GM18909 (cell line): ENCODE measurements around the gene ARL5A.
"Not testable (repeated sequence)": the region's sequence is repeated elsewhere in the genome, so short reads cannot be mapped to it uniquely, and the experiment has no call there.

Source experiments
- ATAC-seq: cut with Tn5 transposase; IDR thresholded peaks from one replicate; pipeline ENCODE4 v1.9.1; 2021; ENCODE audit warnings: mild to moderate bottlenecking; ENCODE audit not compliant: unreplicated experiment, poor library complexity

The ARL5A gene, protein sequence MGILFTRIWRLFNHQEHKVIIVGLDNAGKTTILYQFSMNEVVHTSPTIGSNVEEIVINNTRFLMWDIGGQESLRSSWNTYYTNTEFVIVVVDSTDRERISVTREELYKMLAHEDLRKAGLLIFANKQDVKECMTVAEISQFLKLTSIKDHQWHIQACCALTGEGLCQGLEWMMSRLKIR

DNA sequence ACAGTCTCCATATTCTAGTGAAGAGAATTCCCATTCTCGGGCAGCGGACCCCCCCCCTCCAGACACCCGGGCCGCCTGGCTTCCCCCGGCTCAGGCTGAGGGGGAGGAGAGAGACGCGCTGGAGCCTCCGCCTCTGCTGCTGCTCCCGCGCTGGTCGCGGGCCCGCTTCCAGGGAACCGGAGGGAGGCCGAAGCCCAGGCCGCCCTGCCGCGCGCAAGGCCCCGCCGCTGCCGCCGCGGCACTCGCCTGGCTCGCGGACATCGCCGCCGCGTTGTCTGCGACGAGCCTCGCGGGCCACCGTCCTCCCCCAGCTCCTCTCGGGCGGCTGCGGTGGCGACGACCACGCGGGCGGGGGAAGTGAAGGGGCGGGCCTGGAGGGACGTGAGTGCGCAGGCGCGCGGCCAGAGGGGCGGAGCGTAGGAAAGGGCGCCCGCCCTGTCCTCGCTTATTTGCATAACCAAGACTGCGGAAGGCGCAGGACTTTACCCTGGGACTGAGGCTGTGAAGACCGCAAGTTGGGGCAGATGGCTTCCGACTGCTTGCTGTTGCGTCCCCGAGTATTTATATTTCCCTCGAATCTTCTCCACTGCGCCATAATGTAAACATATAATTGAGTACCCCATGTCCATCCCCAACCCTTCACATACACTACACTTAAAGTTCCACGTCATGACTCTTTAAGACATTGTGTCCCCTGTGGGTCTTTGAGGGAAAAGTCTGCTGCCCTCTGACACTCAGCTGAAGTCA lies at the start of gene ARL5A:
ARL5A (minus strand) TSS at position 279 of the 747 bp plus-strand sequence; CDS start at position 34, 245 bp downstream.
- peak; percentile 94 for ATAC-seq

DNA sequence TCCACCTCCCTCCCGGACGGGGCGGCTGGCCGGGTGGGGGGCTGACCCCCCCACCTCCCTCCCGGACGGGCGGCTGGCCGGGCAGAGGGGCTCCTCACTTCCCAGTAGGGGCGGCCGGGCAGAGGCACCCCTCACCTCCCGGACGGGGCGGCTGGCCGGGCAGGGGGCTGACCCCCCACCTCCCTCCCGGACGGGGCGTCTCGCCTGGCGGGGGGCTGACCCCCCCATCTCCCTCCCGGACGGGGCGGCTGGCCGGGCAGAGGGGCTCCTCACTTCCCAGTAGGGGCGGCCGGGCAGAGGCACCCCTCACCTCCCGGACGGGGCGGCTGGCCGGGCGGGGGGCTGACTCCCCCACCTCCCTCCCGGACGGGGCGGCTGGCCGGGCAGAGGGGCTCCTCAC lies 47.4 kb upstream of the ARL5A start:
- not testable (repeated sequence) for ATAC-seq

DNA sequence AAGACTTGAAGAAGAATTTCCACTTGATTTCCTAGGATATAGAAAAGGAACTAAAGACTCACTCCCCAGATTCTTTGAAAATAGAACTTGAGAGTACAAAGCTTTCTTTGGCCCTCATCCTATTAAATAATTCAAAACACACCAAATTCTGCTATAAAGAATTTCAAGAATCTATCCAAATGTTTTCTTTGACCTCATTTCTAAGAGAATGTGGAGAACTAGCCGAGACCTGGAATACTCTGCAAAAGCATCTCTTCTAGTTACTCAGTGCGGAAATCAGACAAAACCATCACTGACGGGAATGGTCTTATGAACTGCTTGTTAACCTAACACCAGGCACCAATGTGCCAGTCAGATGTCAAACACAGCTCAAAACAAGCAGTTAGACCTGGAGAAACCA lies 44.2 kb upstream of the ARL5A start:
- ATAC-seq: no peak

DNA sequence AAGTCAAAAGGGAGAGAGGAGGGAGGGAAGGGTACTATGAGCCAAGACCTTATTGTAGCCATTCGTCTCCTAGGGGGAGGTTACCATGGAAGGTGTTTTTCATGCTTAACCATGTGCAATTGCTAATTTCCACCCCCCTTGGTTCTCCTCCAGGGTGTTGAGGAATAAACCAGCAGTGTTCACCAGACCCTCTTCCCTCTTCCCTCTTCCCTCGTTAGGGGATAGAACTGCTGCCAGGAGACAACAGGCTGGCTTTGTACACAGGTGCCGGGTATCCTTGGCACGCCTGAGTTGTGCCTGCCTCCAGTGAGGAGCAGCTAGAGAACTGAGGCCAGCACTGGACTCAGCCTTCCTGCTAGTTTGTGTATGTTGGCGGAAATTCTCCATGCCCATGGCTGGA lies 41.1 kb upstream of the ARL5A start:
- ATAC-seq: no peak

DNA sequence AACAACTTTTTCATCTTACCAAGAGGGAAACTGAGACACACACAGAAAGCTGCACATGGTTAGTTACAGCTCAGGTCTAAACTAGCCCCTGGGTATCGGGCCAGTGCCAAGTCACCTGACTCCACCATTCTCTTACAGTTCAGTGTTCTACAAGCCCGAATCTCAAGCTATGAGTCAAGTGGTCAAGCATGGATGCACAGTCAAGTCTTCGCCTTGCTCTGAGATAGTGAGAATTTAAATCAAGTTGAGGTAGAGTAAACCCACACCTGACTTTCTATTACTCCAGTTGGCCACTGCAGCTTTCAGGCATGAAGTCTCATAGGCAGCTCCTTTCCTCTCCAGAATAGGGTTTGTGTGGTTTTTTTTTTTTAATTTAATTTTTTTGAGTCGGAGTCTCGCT lies 34.5 kb upstream of the ARL5A start:
- peak; percentile 100 for ATAC-seq

DNA sequence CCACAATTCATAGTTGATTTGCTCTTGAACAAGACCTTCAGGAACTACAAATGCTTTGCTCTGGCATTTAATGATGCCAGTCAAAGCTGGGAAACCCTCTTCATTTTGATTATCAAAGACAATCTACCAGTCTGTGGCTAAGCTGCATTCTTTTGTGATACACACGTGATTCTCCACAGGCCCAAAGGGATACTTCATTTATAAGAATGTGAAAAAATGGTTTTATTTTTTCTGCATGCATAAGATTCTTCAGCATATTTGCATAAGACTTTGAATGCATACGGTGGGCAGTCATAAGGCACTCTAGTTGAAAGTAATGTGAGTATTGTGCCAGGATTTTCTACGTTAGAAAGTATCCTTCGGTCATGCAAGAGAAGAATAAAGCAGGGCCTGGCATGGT lies 33.0 kb upstream of the ARL5A start:
- ATAC-seq: no peak

DNA sequence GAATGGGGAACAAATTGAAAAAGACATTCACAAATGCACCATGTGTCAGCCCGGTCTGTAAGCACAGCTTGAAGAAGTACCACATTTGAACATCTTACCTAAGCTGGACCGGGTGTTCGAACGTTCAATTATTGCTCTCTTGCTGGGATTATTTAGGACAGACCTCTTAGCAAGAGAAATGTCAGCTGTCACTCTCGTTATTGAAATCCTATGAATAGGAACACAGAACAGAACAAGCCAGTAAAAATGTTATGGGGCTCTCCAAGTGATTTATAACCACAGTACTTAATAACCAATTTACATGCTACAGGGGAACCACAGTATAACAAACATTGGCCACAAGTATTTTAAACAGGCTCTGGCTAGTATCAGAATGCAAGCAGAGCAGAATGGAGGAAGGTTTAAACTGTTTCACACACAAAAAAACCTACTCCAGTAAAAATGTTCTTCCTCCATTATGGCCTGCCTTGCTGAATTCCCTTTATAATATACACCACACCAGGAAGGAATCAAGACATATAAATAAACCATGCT lies 32.5 kb upstream of the ARL5A start:
- no peak for ATAC-seq

DNA sequence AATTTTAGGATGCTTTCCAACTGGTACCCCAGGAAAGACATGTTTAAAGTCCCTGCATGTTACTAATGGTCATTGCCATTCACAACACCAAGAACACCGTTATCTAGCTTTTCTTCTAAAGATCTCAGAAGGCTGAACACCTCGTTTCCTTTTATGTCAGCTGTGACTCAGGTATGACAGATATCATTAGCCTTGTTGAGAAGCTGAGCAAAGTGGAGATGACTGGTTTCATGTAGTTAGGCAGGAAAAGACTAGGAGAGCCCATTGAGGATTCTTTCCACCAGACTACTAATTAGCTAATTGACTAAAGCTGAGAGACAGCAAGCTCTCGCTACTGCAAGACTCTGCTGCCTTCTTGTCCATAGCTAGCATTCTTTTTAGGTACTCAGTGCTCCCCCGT lies 32.0 kb upstream of the ARL5A start:
- ATAC-seq: no peak

DNA sequence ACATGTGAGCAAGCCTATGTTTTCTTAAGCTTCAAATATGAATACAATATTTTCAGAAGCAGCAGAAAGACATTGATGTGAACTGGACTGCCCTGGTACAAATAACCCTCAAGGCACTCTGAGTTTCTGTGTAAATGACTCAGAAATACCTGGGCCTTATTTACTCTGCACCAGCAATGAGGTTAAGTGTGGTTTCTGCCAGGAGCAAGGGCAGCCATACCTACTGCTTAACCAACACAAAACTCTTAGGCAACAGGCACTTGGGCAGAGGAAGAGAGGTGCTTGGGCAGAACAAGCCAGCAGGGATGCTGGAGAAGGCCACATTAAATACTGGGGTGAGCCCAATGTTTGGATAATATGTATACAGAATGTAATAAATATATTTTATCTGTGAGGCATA lies 29.4 kb upstream of the ARL5A start:
- no peak for ATAC-seq

DNA sequence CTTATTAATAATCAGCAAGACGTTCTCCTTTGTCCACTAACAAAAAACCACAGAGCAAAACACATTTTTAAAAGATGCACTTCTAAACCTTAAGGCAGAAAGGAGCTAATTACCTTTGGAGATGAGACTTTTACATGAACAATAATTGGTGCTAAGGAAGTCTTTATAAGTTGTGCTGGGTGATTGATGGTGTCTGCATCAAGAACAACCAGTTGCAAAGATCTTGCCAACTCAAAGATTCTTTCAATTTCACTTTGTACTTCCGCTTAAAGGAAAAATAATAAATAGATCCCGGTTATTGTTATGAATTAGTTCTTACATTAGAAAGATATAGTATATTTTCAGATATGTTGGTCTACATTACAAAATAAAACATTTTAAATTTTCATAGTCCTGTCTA lies 26.9 kb upstream of the ARL5A start:
- no peak for ATAC-seq

DNA sequence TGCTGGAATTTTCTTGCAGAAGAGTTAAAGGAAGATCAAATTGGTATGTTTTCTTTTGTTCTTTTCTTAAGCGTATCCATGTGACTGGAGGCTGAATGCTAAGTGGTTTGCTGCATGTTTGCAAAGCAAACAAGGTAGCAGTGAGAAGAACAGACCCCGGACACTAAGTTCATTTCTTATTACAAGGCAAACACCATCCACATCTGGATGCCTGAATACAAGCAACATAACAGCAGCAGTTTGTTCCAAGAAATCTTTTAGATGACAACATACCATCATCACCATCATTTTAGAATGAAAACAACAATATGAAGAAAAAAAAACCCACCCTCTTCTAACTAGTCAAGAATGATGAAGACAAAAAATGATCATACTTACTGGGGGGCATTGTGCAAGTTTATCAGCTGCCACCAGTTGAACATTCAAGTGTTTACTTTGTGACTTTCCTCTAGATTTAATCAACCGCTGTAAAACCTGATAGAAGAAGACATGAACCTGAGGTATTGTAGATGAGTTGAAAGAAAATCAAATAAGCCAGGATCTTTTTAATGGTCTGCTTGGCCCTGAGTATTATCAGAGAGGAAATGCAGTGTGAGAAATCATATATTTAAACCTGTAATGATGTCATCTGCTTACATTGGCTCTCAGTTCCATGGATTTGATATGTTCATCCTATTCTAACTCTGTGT lies 25.0 kb upstream of the ARL5A start:
- ATAC-seq: no peak

DNA sequence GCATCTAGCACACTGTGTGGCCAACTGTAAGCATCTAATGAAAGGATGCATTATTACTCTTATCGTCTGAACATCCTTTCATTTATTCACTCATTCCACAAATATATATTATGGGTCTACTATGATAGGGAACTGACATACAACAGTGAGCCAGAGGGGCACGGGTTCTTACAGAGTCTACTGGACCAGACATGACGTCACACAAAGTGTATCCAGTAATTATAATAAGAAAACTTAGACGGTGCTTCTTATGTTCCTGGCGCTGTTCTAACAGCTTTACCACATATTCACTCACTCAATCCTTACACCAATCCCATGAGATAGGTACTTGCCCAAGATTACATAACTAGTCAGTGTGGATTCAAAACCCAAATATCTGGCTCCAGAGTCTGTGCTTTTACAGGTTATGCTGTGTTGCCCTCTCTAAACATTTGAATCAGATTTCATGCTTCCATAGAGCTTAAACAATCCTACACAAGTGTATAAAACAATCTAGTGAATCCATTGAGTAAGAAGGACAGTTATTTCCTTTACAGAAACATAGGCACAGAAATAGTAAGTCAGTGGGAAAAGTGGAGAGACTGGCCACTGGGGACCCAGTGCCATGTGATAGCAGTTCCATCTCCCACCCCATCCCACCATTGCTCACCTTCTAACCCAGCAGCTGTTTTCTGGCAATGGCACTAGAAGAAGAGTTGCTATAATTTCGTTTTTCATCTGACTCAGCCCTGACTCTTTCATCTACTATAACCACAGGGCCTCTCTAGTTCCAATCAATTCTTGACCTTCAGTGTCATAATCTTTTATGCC lies 24.2 kb upstream of the ARL5A start:
- no peak for ATAC-seq

DNA sequence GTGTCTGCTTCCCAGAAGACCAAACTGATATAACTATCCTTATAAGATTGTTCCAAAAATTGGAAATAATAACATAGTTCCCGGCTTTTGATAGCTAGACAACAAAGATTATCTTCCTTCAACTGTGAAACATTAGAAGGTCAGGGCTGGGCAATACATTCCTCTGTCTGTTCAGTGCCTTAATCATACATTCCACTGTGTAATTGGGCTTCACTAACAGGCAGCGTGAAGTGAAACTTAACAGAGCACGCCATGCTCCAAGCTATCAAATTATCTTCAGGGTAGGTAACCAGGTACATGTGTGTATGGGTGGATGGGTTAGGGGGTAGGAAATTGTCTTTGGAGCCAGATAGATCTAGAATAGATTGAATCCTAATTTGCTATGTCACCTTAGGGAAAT lies 23.5 kb upstream of the ARL5A start:
- no peak for ATAC-seq

DNA sequence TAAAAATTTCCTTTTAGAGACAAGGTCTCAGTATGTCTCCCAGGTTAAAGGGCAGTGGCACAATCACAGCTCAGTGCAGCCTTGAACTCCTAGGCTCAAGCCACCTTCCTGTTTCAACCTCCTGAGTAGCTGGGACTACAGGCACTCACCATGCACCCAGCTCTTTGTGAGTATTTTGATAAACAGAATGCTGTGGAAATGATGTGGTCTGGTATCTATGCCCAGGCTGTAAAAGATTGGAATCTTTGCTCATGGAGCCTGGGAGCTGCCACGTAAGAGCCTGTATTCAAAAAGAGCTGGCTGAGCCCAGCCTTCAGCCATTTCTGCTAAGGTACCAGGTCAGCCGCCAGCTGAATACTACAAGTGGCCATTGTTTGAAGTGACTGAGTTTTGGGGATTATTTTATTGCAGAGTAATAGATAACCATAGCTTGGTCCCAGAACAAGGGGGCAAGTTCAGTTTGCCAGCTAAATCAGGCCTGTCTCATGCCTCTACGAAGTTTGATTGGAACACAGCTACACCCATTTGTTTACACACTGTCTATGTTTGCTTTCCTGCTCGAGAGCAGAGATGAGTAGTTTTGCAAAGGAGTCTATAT lies 21.3 kb upstream of the ARL5A start:
- no peak for ATAC-seq

DNA sequence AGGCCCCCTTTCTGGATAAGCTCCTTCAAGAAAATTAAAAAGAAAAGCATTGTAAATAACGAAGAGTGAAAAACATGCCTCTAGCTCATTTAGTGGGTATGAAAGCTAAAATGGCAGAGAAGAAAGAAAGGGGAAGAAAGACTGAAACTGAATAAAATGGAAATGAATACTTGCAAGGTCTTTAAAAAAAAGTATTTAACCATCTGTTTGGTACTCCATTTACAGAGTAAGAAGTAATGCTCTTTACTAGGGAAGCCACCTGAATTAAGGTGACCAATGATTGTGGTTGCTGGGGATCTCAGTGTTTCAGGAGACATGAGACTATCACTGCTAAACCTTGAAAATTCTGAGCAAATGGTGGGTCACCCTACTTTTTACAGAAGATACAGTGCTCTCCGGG lies 17.7 kb upstream of the ARL5A start:
- peak; percentile 56 for ATAC-seq

DNA sequence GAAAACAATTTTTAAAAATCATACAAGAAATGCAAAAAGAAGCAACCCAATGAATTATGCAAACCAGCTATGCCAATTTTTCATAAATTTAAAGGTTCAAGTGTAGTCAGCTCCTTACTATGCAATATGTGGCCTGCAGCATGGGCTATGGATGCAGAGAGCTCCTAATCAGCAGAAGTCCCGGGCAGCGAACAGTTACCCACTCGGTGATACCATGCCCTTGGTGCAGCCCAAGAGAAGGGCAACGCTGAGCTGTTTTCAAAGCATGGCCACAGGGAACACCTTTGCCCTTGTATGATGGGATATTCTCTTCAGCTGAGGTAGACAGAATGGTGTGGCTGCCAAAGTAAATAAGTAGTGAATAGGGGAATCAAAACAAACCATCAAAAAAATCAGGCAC lies 17.3 kb upstream of the ARL5A start:
- ATAC-seq: no peak

DNA sequence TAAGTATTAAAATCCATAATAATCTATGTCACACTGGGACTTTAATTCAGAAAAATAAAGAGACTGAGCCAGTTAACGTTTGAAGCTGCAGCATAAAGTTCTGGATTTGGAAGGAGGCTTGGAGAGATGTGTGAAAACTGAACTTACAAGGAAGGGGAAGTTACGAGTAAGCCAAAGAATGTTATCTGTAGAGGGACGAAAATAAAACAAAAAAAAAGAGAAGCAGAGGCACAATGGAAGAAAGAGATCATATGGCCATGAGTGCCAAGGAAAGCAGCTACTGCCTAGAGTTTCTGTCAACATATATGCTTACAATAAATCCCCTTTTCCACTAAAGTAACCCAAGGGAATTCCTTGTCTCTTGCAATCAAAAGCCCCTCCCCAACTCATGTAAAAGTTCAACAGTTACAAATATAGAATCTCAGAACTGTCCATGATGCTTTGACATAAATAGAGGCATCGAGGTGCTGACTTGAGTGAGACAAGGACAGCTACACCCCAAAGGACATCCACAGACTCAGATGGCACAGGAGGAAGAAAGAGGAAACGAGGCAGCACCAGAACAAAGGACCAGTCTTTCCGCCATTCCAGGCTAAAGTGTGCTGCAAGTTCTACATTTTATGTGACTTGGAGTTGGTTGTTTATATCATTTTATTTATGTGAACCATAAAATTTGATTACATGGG lies 16.1 kb upstream of the ARL5A start:
- ATAC-seq: no peak

DNA sequence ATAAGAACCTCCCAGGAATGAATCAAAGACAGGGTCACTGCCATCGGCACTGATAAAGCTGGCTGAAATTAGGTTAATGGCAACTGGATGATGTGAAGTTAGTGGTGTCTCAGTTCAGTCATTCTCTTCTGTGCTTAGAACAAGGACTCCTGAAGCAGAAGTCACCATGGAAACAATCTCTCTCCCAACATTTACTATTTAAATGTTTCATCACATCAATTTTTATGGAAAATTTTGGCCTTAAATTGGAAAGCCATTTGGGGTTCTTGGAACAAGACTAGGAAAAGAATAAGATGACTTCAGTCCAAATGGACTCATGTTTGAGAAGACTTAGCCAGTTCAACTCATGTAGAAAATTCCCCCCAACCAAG lies 15.5 kb upstream of the ARL5A start:
- no peak for ATAC-seq

DNA sequence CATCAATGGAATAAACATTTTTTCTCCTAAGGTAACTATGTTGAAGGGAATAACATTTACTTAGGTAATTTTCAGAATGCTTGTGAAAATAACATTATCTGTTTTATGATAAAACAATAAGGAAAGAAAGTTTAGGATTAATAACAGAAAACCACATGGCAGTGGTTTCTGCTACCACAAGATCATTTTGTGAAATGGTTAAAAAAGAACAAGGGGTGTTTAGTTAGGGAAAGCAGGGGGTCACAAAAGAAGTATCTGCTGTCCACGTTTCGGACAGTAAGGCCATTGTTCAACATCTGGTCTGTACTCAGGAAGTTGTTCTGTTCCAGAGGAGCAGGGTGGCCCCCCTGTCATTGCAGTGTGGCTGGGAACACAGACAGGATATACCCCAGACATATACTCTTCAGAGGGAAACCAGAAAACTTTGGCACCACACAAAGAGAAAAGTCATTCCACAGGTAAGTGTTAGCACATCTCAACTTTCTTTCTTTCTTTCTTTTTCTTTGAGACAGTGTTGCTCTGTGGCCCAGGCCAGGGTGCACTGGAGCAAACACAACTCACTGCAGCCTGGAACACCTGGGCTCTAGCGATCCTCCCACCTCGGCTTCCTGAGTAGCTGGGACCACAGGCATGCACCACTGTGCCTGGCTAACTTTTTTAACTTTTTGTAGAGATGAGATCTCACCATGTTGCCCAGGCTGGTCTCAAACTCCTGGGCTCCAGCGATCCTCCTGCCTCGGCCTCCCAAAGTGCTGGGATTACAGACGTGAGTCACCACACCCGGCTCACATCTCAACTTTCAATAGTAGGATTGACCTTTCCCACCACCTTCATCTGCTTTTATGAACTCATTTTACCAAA lies 14.8 kb upstream of the ARL5A start:
- ATAC-seq: no peak
